Measurements from ENCODE around the gene LYPD3.

DNA sequence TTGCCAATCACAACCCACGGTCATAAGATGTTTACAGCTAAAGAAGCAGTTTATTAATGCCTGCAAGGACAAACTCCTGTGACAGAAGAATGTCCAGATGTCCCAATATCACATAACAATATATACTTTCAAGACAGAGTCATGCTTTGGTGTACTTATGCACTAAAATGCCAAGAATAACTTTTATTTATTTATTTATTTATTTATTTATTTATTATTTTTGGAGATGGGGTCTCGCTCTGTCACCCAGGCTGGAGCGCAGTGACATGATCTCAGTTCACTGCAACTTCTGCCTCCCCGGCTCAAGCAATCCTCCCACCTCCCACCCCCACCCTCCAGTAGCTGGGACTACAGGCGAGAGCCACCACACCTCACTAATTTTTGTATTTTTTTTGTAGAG, 41.6 kb downstream of the LYPD3 start:
- TF ChIP-seq, protein P1, sequence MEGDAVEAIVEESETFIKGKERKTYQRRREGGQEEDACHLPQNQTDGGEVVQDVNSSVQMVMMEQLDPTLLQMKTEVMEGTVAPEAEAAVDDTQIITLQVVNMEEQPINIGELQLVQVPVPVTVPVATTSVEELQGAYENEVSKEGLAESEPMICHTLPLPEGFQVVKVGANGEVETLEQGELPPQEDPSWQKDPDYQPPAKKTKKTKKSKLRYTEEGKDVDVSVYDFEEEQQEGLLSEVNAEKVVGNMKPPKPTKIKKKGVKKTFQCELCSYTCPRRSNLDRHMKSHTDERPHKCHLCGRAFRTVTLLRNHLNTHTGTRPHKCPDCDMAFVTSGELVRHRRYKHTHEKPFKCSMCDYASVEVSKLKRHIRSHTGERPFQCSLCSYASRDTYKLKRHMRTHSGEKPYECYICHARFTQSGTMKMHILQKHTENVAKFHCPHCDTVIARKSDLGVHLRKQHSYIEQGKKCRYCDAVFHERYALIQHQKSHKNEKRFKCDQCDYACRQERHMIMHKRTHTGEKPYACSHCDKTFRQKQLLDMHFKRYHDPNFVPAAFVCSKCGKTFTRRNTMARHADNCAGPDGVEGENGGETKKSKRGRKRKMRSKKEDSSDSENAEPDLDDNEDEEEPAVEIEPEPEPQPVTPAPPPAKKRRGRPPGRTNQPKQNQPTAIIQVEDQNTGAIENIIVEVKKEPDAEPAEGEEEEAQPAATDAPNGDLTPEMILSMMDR (IDR thresholded peaks at IDR 0.05): no peak
- no peak for TF ChIP-seq POLR2A (IDR thresholded peaks at IDR 0.05)

Data from esophagus squamous epithelium (tissue), 4 donors.